LHCN-M2 (cell line): Measurements from ENCODE around the gene DCLK2. TPM values are rescaled to one million over a fixed set of nuclear protein-coding genes. Genes with fewer than 3 reads are reported as not detected.
A peak's percentile ranks its signal among the peaks of the same experiment; 100 is the strongest.

Source experiments
- DNase-seq: peaks from one replicate; pipeline ENCODE4 v3.0.0-alpha.2; 2012; ENCODE audit warnings: low read depth
- total RNA-seq: library from RNA; depleted of rRNA; stranded (reverse); fragments of >200 nt; gene quantifications from 2 replicates; pipeline ENCODE4 v1.2.3, GENCODE V29; 2014

Gene DCLK2
- total RNA-seq, 1 experiment from 2014 or later = 2.8 TPM

GRCh38 chr4:150207871-150208270, 129.6 kb downstream of the DCLK2 start:
- no peak for DNase-seq

- DNase-seq = peak; percentile 63
These were observed 131.0 kb downstream of the DCLK2 start for GRCh38 chr4:150209140-150209829.

- DNase-seq = no peak
These were observed 132.8 kb downstream of the DCLK2 start for GRCh38 chr4:150211016-150211415.

GRCh38 chr4:150211799-150212445, 133.7 kb downstream of the DCLK2 start:
- no peak for DNase-seq

- DNase-seq = no peak
These were observed 134.2 kb downstream of the DCLK2 start for GRCh38 chr4:150212485-150212884.

- DNase-seq = no peak
These were observed 134.7 kb downstream of the DCLK2 start for GRCh38 chr4:150212927-150213326.

GRCh38 chr4:150215601-150216000, 137.4 kb downstream of the DCLK2 start:
- DNase-seq = no peak

- DNase-seq = no peak
These were observed 138.5 kb downstream of the DCLK2 start for GRCh38 chr4:150216726-150217125.

GRCh38 chr4:150217192-150217591, 138.9 kb downstream of the DCLK2 start:
- peak; percentile 60 for DNase-seq

- DNase-seq = no peak
These were observed 139.6 kb downstream of the DCLK2 start for GRCh38 chr4:150217808-150218207.

- no peak for DNase-seq
These were observed 140.2 kb downstream of the DCLK2 start for GRCh38 chr4:150218447-150218846.

GRCh38 chr4:150219841-150220240, 141.6 kb downstream of the DCLK2 start:
- DNase-seq = no peak

- peak; percentile 87 for DNase-seq
These were observed 146.8 kb downstream of the DCLK2 start for GRCh38 chr4:150224896-150225591.

- DNase-seq = no peak
These were observed 151.3 kb downstream of the DCLK2 start for GRCh38 chr4:150229520-150229919.

- no peak for DNase-seq
These were observed 152.3 kb downstream of the DCLK2 start for GRCh38 chr4:150230561-150230960.

GRCh38 chr4:150231107-150231770, 153.0 kb downstream of the DCLK2 start:
- DNase-seq = no peak

- DNase-seq = peak; percentile 52
These were observed 153.8 kb downstream of the DCLK2 start for GRCh38 chr4:150232029-150232428.

GRCh38 chr4:150234246-150234645, 156.0 kb downstream of the DCLK2 start:
- peak; percentile 82 for DNase-seq

GRCh38 chr4:150235317-150235716, 157.1 kb downstream of the DCLK2 start:
- no peak for DNase-seq

GRCh38 chr4:150235808-150236271, 157.6 kb downstream of the DCLK2 start:
- DNase-seq = no peak

GRCh38 chr4:150236626-150237025, 158.4 kb downstream of the DCLK2 start:
- peak; percentile 51 for DNase-seq
